ENCODE results near the gene MTX1.
A peak's percentile ranks its signal among the peaks of the same experiment; 100 is the strongest.

MTX1 gene

GRCh38 chr1:155261852-155262673 lies 53.6 kb downstream of the MTX1 start, which contains the start of gene SCAMP3:
Gene SCAMP3 (minus strand): TSS chr1:155262360. CDS start chr1:155262151, 209 bp downstream.
- peak; percentile 95 for DNase-seq (ENCODE audit: low read depth)

GRCh38 chr1:155263067-155263466 lies 54.6 kb downstream of the MTX1 start:
- DNase-seq (ENCODE audit: low read depth): no peak
